ENCODE results near the gene CFAP52. TPM values are rescaled to one million over a fixed set of nuclear protein-coding genes. Genes with fewer than 3 reads are reported as not detected.

Gene CFAP52
- total RNA-seq, 1 experiment from 2014 or later, result not detected

GRCh38 chr17:9646546-9646885 is 70.1 kb downstream of the CFAP52 start:
- intact Hi-C loops (cut with micrococcal nuclease; ENCODE audit: unreplicated experiment), result loop anchor here (2.0 to 10.0 kb wide), 2 partner anchors 190 to 278 kb away; no protein-coding TSS in a partner anchor
- POLR2A ChIA-PET (ENCODE audit: unreplicated experiment), result interaction anchor here (0.5 to 0.6 kb wide), 2 partner anchors 10 to 23 kb away, joined by 3 read pairs; no protein-coding TSS in a partner anchor
- no peak for DNase-seq

GRCh38 chr17:9647014-9647413 is 70.6 kb downstream of the CFAP52 start:
- TF ChIP-seq EZH2 (IDR thresholded peaks at IDR 0.05; ENCODE audit: low read depth) (no peak), CTCF (conservative IDR thresholded peaks at IDR 0.05) (no peak)
- intact Hi-C loops (cut with micrococcal nuclease; ENCODE audit: unreplicated experiment), result loop anchor here (2.0 to 10.0 kb wide), 2 partner anchors 190 to 278 kb away; no protein-coding TSS in a partner anchor
- Histone ChIP-seq H3K27me3 (ENCODE audit: insufficient read depth, low read depth) (no peaks in the 10 kb centered on the region), H4K20me1 (ENCODE audit: insufficient read depth) (no peaks in the 10 kb centered on the region), H2AFZ (no peak overlapping the region), H3K4me1 (replicated peaks; ENCODE audit: insufficient read depth) (peaks cover 25% of the 10 kb centered on the region), H3K9me2 (ENCODE audit: insufficient read depth) (no peaks in the 10 kb centered on the region), H3F3A (ENCODE audit: insufficient read depth, low read depth) (peaks cover 9% of the 10 kb centered on the region; the same call in 1 of the 2 replicates), H3K4me2 (peak overlapping the region; percentile 86), H3K27ac (peak overlapping the region; percentile 92; the same call in 1 of the 2 replicates), H3K9me3 (ENCODE audit: insufficient read depth, low read depth) (no peaks in the 10 kb centered on the region), H3K79me2 (ENCODE audit: low read depth) (peaks cover 45% of the 10 kb centered on the region), H3K36me3 (ENCODE audit: low read depth) (no peaks in the 10 kb centered on the region), H3K4me3 (peak overlapping the region; percentile 94)
- BruUV-seq (replicated peaks), result no TSS peak
- ChIA-PET POLR2A (ENCODE audit: unreplicated experiment) (interaction anchor here (0.5 to 0.7 kb wide), 4 partner anchors 9 to 71 kb away, joined by 3 to 16 read pairs (median 4); partner anchors contain the start of gene STX8), CTCF (interaction anchor here (0.6 kb wide), 1 partner anchor 982 kb away, joined by 6 read pairs; no protein-coding TSS in a partner anchor)
- peak; percentile 71 to 76 for DNase-seq

More at GRCh38 chr17:9646546-9646885, 70.1 kb downstream of the CFAP52 start:
- no peaks in the 10 kb centered on the region for H3K9me3 ChIP-seq (ENCODE audit: insufficient read depth, low read depth)
- H3K4me2 ChIP-seq, result peak overlapping the region; percentile 86
- H4K20me1 ChIP-seq (ENCODE audit: insufficient read depth), result no peaks in the 10 kb centered on the region
- peaks cover 9% of the 10 kb centered on the region; the same call in 1 of the 2 replicates for H3F3A ChIP-seq (ENCODE audit: insufficient read depth, low read depth)
- peak overlapping the region; percentile 77 for H2AFZ ChIP-seq
- TF ChIP-seq CTCF (conservative IDR thresholded peaks at IDR 0.05) (no peak), EZH2 (IDR thresholded peaks at IDR 0.05; ENCODE audit: low read depth) (no peak)
- H3K9me2 ChIP-seq (ENCODE audit: insufficient read depth), result no peaks in the 10 kb centered on the region
- peaks cover 45% of the 10 kb centered on the region for H3K79me2 ChIP-seq (ENCODE audit: low read depth)
- H3K27ac ChIP-seq, result peak overlapping the region; percentile 92
- H3K36me3 ChIP-seq (ENCODE audit: low read depth), result no peaks in the 10 kb centered on the region
- H3K4me3 ChIP-seq, result peak overlapping the region; percentile 94
- CTCF ChIA-PET, result interaction anchor here (0.6 to 1.4 kb wide), 2 partner anchors 22 to 75 kb away, joined by 5 read pairs; no protein-coding TSS in a partner anchor
- H3K4me1 ChIP-seq (replicated peaks; ENCODE audit: insufficient read depth), result peaks cover 25% of the 10 kb centered on the region
- no peaks in the 10 kb centered on the region for H3K27me3 ChIP-seq (ENCODE audit: insufficient read depth, low read depth)
- BruUV-seq (replicated peaks), result TSS peak; percentile 42

- no peak for DNase-seq
- no peaks in the 10 kb centered on the region for H4K20me1 ChIP-seq (ENCODE audit: insufficient read depth)
- H3K27me3 ChIP-seq (ENCODE audit: insufficient read depth, low read depth), result no peaks in the 10 kb centered on the region
- intact Hi-C loops (cut with micrococcal nuclease; ENCODE audit: unreplicated experiment), result loop anchor here (1.0 to 10.0 kb wide), 3 partner anchors 21 to 276 kb away; no protein-coding TSS in a partner anchor
- H3K79me2 ChIP-seq (ENCODE audit: low read depth), result peaks cover 51% of the 10 kb centered on the region
- no peaks in the 10 kb centered on the region for H3K9me2 ChIP-seq (ENCODE audit: insufficient read depth)
- peak overlapping the region; percentile 13; the same call in 1 of the 2 replicates for H3K4me3 ChIP-seq
- peaks cover 25% of the 10 kb centered on the region for H3K4me1 ChIP-seq (replicated peaks; ENCODE audit: insufficient read depth)
- no peaks in the 10 kb centered on the region for H3K9me3 ChIP-seq (ENCODE audit: insufficient read depth, low read depth)
- peak overlapping the region; percentile 62 for H3K27ac ChIP-seq
- no TSS peak for BruUV-seq (replicated peaks)
- peaks cover 9% of the 10 kb centered on the region; the same call in 1 of the 2 replicates for H3F3A ChIP-seq (ENCODE audit: insufficient read depth, low read depth)
- no peaks in the 10 kb centered on the region for H3K36me3 ChIP-seq (ENCODE audit: low read depth)
- no peak overlapping the region for H2AFZ ChIP-seq
- TF ChIP-seq EZH2 (IDR thresholded peaks at IDR 0.05; ENCODE audit: low read depth) (no peak), CTCF (conservative IDR thresholded peaks at IDR 0.05) (no peak)
- peak overlapping the region; percentile 86 for H3K4me2 ChIP-seq
- ChIA-PET CTCF (interaction anchor here (0.6 kb wide), 1 partner anchor 120 kb away, joined by 3 read pairs; no protein-coding TSS in a partner anchor), POLR2A (ENCODE audit: unreplicated experiment) (interaction anchor here (0.6 to 0.9 kb wide), 3 partner anchors 20 to 1213 kb away, joined by 3 to 35 read pairs (median 6); partner anchors contain the start of gene NDEL1)
Measured at GRCh38 chr17:9648521-9649110, 72.2 kb downstream of the CFAP52 start.
